K562 (cell line): ENCODE results near the gene GNS. TPM values are rescaled to one million over a fixed set of nuclear protein-coding genes. Genes with fewer than 3 reads are reported as not detected.

Source experiments
- ATAC-seq: fragments of 200-7000 bp; cut with Tn5 transposase; 3 replicates; pipeline ENCODE4 v1.9.1; 2020; ENCODE audit warnings: moderate library complexity
- BruUV-seq: library from RNA; stranded (reverse); fragments of 400-500 nt; replicated peaks from 2 replicates; lab custom pipeline; 2021; lab: Mats Ljungman, UMichigan
- CTCF ChIA-PET: fragments of 300-600 bp; formaldehyde crosslinking; extraction: SDS; loops from one replicate; lab custom pipeline; 2021; ENCODE audit warnings: low intra/inter-chr PET ratio; lab: Yijun Ruan, JAX
- POLR2A ChIA-PET: fragments of 300-600, 350-650 bp; sonication (Branson Sonifier 250); formaldehyde crosslinking; extraction: SDS; loops from one replicate; lab custom pipeline; 2021; ENCODE audit warnings: antibody characterized with exemption, inconsistent platforms; lab: Yijun Ruan, JAX
- DNase-seq, 4 experiments: peaks; one replicate each; pipeline versions ENCODE4 v3.0.0 to v3.0.0-alpha.2; 2011 to 2018; ENCODE audit warnings: low spot score in 3 of 4, mixed read lengths in 3 of 4; ENCODE audit errors: extremely low read depth in 1 of 4
- FAIRE-seq: peaks from 2 replicates; lab custom pipeline; 2011; peaks lifted over from hg19 to GRCh38; lab: Jason Lieb, UNC
- H2AFZ ChIP-seq: 2 replicates; pipeline ENCODE4 v1.6.0; 2011; ENCODE audit warnings: low read depth, low read length, control low read depth, inconsistent platforms
- H3K27ac ChIP-seq: fragments of 200-600 bp; 3 replicates; pipeline ENCODE4 v1.8.0; 2011; ENCODE audit warnings: low read depth, mild to moderate bottlenecking, control low read depth, inconsistent platforms, low read length, moderate library complexity, mixed read lengths; ENCODE audit errors: extremely low read depth
- H3K27me3 ChIP-seq, 2 experiments: fragments of 300-600 bp in 1 of 2; 2 replicates in 1 of 2; 3 replicates in 1 of 2; pipeline versions ENCODE4 v1.6.0 to v1.8.0; 2011; ENCODE audit warnings: inconsistent platforms in 2 of 2, low read length in 2 of 2, mild to moderate bottlenecking in 1 of 2, mixed read lengths in 1 of 2, moderate library complexity in 1 of 2; ENCODE audit not compliant: control insufficient read depth in 2 of 2, insufficient read depth in 2 of 2
- H3K36me3 ChIP-seq: fragments of 300-600 bp; 3 replicates; pipeline ENCODE4 v1.8.0; 2011; ENCODE audit warnings: mild to moderate bottlenecking, low read length, inconsistent platforms; ENCODE audit not compliant: control insufficient read depth, insufficient read depth
- H3K4me1 ChIP-seq, 2 experiments: fragments of 200-600 bp in 1 of 2; replicated peaks in 1 of 2; 2 replicates in 1 of 2; 3 replicates in 1 of 2; pipeline versions ENCODE4 v1.5.1 to v1.8.0; 2011; ENCODE audit warnings: inconsistent platforms in 2 of 2, low read length in 2 of 2, mild to moderate bottlenecking in 1 of 2, mixed read lengths in 1 of 2, moderate library complexity in 1 of 2; ENCODE audit not compliant: control insufficient read depth in 2 of 2, insufficient read depth in 2 of 2
- H3K4me2 ChIP-seq: 2 replicates; pipeline ENCODE4 v1.6.1; 2011; ENCODE audit warnings: low read length, control low read depth, inconsistent platforms, mixed read lengths; ENCODE audit not compliant: insufficient read depth
- H3K4me3 ChIP-seq: fragments of 200-600 bp; sonication (generic), shearing (Covaris generic); 2 replicates; pipeline ENCODE4 v1.5.1; 2016; ENCODE audit warnings: control low read depth, inconsistent platforms
- H3K79me2 ChIP-seq: fragments of 200-600 bp; 3 replicates; pipeline ENCODE4 v1.8.0; 2011; ENCODE audit warnings: low read length, inconsistent platforms; ENCODE audit not compliant: control insufficient read depth, insufficient read depth
- H3K9ac ChIP-seq, 2 experiments: 2 replicates each; pipeline versions ENCODE4 v1.6.0 to v1.6.1; 2011; ENCODE audit warnings: low read depth in 2 of 2, low read length in 2 of 2, control low read depth in 1 of 2, inconsistent platforms in 1 of 2, mild to moderate bottlenecking in 1 of 2, mixed read lengths in 1 of 2; ENCODE audit not compliant: insufficient read depth in 1 of 2
- H3K9me1 ChIP-seq: one replicate; pipeline ENCODE4 v1.6.0; 2011; ENCODE audit warnings: inconsistent platforms, mild to moderate bottlenecking, low read length, moderate library complexity; ENCODE audit not compliant: control insufficient read depth, insufficient read depth
- H3K9me3 ChIP-seq: replicated peaks from 2 replicates; pipeline ENCODE4 v1.5.1; 2011; ENCODE audit warnings: low read depth, low read length, inconsistent platforms; ENCODE audit not compliant: control insufficient read depth, insufficient read depth
- H4K20me1 ChIP-seq: replicated peaks from 2 replicates; pipeline ENCODE4 v1.6.1; 2011; ENCODE audit warnings: low read length, inconsistent platforms, mixed read lengths; ENCODE audit not compliant: control insufficient read depth, insufficient read depth
- BACH1 ChIP-seq: fragments of 200-800 bp; sonication (Bioruptor generic); IDR thresholded peaks from 2 replicates; pipeline ENCODE4 v1.6.1; 2016; ENCODE audit warnings: missing genetic modification characterization, missing compliant biosample characterization
- C11orf30 ChIP-seq: fragments of 450-650 bp; IDR thresholded peaks from 2 replicates; pipeline ENCODE4 v1.6.1; 2016; ENCODE audit warnings: low read depth, mild to moderate bottlenecking
- FOSL1 ChIP-seq: fragments of 200-800 bp; sonication (Bioruptor generic); conservative IDR thresholded peaks from 2 replicates; pipeline ENCODE4 v1.6.1; 2016; ENCODE audit warnings: missing genetic modification characterization, missing compliant biosample characterization
- HMBOX1 ChIP-seq: sonication (generic); IDR thresholded peaks from 2 replicates; pipeline ENCODE4 v1.6.1; 2016
- KDM2B ChIP-seq: fragments of 250-450 bp; sonication (Bioruptor Pico); IDR thresholded peaks from 2 replicates; pipeline ENCODE4 v1.8.0; 2021; ENCODE audit warnings: mild to moderate bottlenecking, moderate library complexity
- LEF1 ChIP-seq: fragments of 450-650 bp; IDR thresholded peaks from 2 replicates; pipeline ENCODE4 v1.6.1; 2016; ENCODE audit warnings: mild to moderate bottlenecking
- MEIS2 ChIP-seq: fragments of 450-650 bp; IDR thresholded peaks from 2 replicates; pipeline ENCODE4 v1.6.1; 2014; ENCODE audit warnings: mild to moderate bottlenecking; ENCODE audit not compliant: partially characterized antibody
- MXI1 ChIP-seq: IDR thresholded peaks from 2 replicates; pipeline ENCODE4 v1.6.1; 2011; ENCODE audit warnings: low read depth, mild to moderate bottlenecking, improper control_type of control experiment, low read length
- PTRF ChIP-seq: fragments of 450-650 bp; IDR thresholded peaks from 2 replicates; pipeline ENCODE4 v1.6.1; 2016; ENCODE audit warnings: mild to moderate bottlenecking, missing genetic modification characterization, missing compliant biosample characterization
- RBM17 ChIP-seq: fragments of 200-400 bp; formaldehyde crosslinking; IDR thresholded peaks from 2 replicates; pipeline ENCODE4 v1.6.1; 2017; ENCODE audit warnings: low read depth, mild to moderate bottlenecking, low read length, borderline replicate concordance
- TCF3 ChIP-seq: sonication (generic); formaldehyde crosslinking; IDR thresholded peaks from 2 replicates; pipeline ENCODE4 v1.4.0; 2020; ENCODE audit warnings: mild to moderate bottlenecking, missing genetic modification reagents
- ZNF316 ChIP-seq: fragments of 450-650 bp; IDR thresholded peaks from 2 replicates; pipeline ENCODE4 v1.6.1; 2016
- ZNF57 ChIP-seq: fragments of 450-650 bp; formaldehyde crosslinking; IDR thresholded peaks from 2 replicates; pipeline ENCODE4 v1.4.0; 2020; ENCODE audit warnings: mild to moderate bottlenecking, moderate library complexity
- WGBS: fragments of 100-300 bp; shearing (Covaris generic); methylation state at CpG from one replicate; pipeline ENCODE4 v1.1.6; 2016; ENCODE audit warnings: low coverage, mixed read lengths; ENCODE audit not compliant: insufficient coverage; ENCODE audit errors: missing lambda C conversion rate; 5-methylcytosine and 5-hydroxymethylcytosine counted together
- in situ Hi-C: fragments of 300-500 bp; cut with MboI; formaldehyde crosslinking; loops from 4 replicates; pipeline ENCODE4 v1.15.0; 2018; ENCODE audit warnings: inconsistent platforms, mixed read lengths
- intact Hi-C: fragments of 100-400 bp; cut with micrococcal nuclease; formaldehyde crosslinking; loops from 2 replicates; pipeline ENCODE4 v1.14.2; 2022
- polyA plus RNA-seq, 8 experiments: library from polyadenylated mRNA; depleted of rRNA in 4 of 8; stranded (reverse) in 5 of 8; unstranded in 3 of 8; fragments of >200 nt; fragmentation: Nextera tagmentation in 2 of 8; fragmentation: Illumina TruSeq in 1 of 8; extraction: Ambion mirVana in 2 of 8; extraction: Trizol in 1 of 8; gene quantifications; 2 replicates each; pipeline versions ENCODE4 v1.2.1 to v1.2.3, GENCODE V29; 2011 to 2014; ENCODE audit warnings: inconsistent platforms in 1 of 8, missing spikeins in 1 of 8
- total RNA-seq, 7 experiments: library from RNA; depleted of rRNA in 6 of 7; stranded (reverse); fragments of >200 nt in 6 of 7; fragmentation: Illumina TruSeq in 2 of 7; extraction: Trizol in 2 of 7; gene quantifications; 2 replicates each; pipeline versions ENCODE4 v1.2.1 to v1.2.3, GENCODE V29; 2011 to 2021; ENCODE audit warnings: low replicate concordance in 1 of 7

The GNS gene
- total and polyA plus RNA-seq, 9 of the 15 experiments (the other 6 are each of a cell fraction or from before 2014, with no cell fraction given), result 4.6 to 30.3 (median 18.9) TPM

DNA sequence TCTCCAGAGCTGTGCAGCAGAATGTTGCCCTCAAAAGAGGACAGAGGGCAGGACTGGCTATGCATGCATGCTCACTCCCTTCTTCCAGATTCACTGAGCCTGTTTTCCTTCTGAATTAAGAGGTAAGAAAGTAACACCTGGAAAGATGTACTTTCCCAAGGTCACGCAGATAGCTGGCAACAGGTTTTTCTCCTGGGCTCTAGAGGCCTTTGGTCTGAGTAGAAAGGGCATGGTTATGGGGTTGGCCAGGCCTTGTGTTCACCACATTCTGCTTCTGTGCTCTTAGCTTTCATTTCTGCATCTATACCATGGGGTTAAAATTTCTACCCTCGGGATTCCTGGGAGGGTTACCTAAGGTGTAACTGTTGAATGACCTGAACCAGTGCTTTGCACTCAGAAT lies 91.4 kb downstream of the GNS start:
- Histone ChIP-seq H3K79me2 (peaks cover 78% of the 10 kb centered on the region), H3K9ac (no peak overlapping the region; a peak in 1 of 4 replicates), H3K4me3 (no peak overlapping the region), H3K27ac (0 out of 3 replicates have a peak overlapping the region, but pooled peaks have one; percentile 15), H3K9me3 (no peaks in the 10 kb centered on the region), H2AFZ (no peak overlapping the region), H3K36me3 (no peaks in the 10 kb centered on the region), H3K4me2 (no peak overlapping the region), H3K27me3 (no peaks in the 10 kb centered on the region), H3K4me1 (peaks cover 46 to 64% of the 10 kb centered on the region in 2 experiments), H4K20me1 (no peaks in the 10 kb centered on the region), H3K9me1 (no peaks in the 10 kb centered on the region)
- intact Hi-C loops, result loop anchor here (5.0 kb wide), 1 partner anchor 40 kb away; no protein-coding TSS in a partner anchor
- DNase-seq (no peak), ATAC-seq (no peak), FAIRE-seq (no peak)
- WGBS, result 68% methylated on average over 2 of the region's 2 CpGs
- BruUV-seq, result no TSS peak
- POLR2A ChIA-PET, result interaction anchor here (0.5 to 1.5 kb wide), 3 partner anchors 17 to 86 kb away, joined by 3 to 4 read pairs (median 4); no protein-coding TSS in a partner anchor
- TF ChIP-seq TCF3 (CRISPR knock-in tag) (no peak), KDM2B (CRISPR knock-in tag) (no peak), LEF1 (no peak), BACH1 (no peak), MXI1 (no peak), FOSL1 (tag) (no peak), PTRF (no peak), HMBOX1 (no peak), ZNF57 (CRISPR knock-in tag) (no peak), MEIS2 (no peak), C11orf30 (no peak), RBM17 (no peak), ZNF316 (no peak)
- in situ Hi-C loops, result no loop called here
- CTCF ChIA-PET, result no interaction called here
